ENCODE data around the gene HIVEP3.

HIVEP3 gene

DNA sequence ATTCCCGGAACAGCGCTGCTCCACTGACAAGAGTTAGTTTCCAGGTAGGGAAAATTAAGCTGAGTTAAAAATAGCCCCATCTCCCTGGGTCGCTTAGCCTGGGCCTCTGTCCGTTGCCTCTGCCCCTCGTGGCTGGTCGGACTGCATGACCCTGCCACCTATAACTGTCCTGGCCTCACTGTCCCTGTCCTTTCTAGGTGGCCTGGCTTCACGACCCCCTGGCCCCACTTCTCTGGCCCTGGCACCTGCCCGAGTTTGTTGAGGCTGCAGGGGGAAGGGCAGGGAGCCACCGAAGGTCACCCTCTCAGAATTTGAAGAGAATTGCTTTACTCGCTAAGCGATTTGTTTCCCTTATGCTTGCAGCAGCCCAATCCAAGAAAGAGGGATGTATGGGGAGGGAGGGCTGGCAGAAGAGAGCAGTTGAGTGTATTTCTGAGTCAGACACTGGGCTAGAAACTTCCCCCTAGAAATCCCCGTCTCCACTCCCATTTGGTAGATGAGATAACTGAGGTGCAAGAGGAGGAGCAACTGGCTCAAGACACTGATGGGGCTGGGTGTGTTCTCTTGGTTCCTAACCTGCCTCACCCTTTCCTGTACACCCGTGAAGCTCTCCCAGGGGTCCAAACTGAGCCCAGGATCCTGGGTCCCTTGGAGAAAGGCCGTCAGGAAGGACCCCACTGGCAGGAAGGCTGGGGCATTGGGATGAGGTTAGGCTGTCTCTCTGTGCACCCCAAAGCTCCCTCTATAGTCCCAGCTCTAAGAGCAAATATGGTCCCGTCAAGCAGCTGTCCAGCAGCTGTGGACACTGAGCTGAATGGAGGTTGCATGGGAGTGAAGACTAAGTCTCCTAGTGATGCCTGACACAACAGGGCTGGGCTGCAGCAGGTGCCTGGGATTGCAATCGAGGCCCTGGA is 431.3 kb downstream of the HIVEP3 start:
- H3K4me3 Mint-ChIP-seq: no peak overlapping the region
- peaks cover 14 to 21% of the 10 kb centered on the region in 2 donors for H3K4me1 Mint-ChIP-seq
- DNase-seq (no peak), ATAC-seq (replicated peaks) (peak; percentile 49 to 60)
- peaks cover 33 to 49% of the 10 kb centered on the region in 2 donors for H3K27me3 Mint-ChIP-seq
- no peaks in the 10 kb centered on the region for H3K36me3 Mint-ChIP-seq
- H3K27ac Mint-ChIP-seq: no peak overlapping the region
- H3K9me3 Mint-ChIP-seq: peaks cover 3 to 8% of the 10 kb centered on the region in 2 donors

DNA sequence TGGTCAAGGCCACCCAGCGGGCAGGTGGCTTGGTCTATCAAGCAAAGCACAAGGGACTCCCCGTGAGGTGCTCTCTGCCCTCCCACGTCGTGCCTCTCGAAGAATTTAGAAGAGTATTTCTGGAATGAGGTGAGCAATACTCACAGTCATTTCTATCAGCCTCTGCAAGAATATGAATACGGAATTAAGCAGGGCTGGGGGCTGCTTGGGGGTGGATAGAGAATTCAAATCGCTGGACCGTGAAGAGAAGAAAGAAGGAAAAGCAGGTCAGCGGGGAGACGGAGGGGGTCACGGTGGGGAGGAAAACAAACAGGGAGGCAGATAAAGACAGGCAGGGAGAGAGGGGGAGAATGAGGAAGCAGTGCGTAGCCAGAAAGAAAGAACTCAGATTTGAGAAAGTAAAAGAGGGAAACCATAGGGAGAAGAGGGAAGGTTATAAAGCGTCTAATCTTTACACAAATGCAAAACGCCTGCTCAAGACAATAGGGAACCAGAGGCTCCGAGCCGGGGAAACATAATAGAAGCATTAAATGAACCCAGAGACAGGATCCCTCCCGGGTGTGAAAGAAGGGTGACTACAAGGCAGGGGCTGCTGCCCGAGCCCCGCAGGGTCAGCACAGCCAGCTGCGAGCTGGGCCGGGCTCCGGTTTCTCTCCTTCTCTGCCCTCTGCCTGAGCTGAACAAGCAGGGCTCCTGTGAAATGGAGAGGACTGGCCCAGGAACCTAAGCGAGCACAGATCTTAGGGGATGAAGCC is 432.2 kb downstream of the HIVEP3 start:
- peaks cover 33 to 52% of the 10 kb centered on the region in 2 donors for H3K27me3 Mint-ChIP-seq
- peak; percentile 58 to 76 for ATAC-seq (replicated peaks)

DNA sequence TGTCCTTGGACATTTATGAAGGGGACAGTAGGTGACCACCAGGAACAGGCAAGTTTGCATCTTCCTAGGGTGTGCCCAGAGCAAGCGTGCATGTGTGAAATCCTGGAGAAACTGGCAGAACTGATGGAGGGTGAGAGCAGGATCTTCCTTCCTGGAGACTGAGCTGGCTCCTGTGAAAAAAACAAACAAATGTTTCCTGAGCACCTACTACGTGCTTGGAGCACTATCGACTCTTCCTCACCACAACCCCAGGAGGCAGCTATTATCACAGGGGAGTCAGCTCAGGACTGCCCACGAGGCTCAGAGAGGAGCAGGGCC is 432.7 kb downstream of the HIVEP3 start:
- peak overlapping the region; percentile 62 for H3K27ac Mint-ChIP-seq
- no peak for ATAC-seq (replicated peaks)

More for the DNA sequence above, 432.2 kb downstream of the HIVEP3 start:
- no peak for DNase-seq
- peaks cover 14 to 21% of the 10 kb centered on the region in 2 donors for H3K4me1 Mint-ChIP-seq
- H3K4me3 Mint-ChIP-seq: peak overlapping the region in 1 of 2 donors; percentile 30
- H3K9me3 Mint-ChIP-seq: peaks cover 3 to 8% of the 10 kb centered on the region in 2 donors
- H3K27ac Mint-ChIP-seq: peak overlapping the region; percentile 62
- no peaks in the 10 kb centered on the region for H3K36me3 Mint-ChIP-seq

GRCh38 chr1:41485605-41486004 is 433.1 kb downstream of the HIVEP3 start:
- no peak for DNase-seq

More for the DNA sequence above, 432.7 kb downstream of the HIVEP3 start:
- no peak for DNase-seq
- Mint-ChIP-seq H3K36me3 (no peaks in the 10 kb centered on the region), H3K9me3 (peaks cover 3 to 8% of the 10 kb centered on the region in 2 donors), H3K4me3 (peak overlapping the region in 1 of 2 donors; percentile 30), H3K4me1 (peaks cover 14 to 21% of the 10 kb centered on the region in 2 donors), H3K27me3 (peaks cover 33 to 52% of the 10 kb centered on the region in 2 donors)

DNA sequence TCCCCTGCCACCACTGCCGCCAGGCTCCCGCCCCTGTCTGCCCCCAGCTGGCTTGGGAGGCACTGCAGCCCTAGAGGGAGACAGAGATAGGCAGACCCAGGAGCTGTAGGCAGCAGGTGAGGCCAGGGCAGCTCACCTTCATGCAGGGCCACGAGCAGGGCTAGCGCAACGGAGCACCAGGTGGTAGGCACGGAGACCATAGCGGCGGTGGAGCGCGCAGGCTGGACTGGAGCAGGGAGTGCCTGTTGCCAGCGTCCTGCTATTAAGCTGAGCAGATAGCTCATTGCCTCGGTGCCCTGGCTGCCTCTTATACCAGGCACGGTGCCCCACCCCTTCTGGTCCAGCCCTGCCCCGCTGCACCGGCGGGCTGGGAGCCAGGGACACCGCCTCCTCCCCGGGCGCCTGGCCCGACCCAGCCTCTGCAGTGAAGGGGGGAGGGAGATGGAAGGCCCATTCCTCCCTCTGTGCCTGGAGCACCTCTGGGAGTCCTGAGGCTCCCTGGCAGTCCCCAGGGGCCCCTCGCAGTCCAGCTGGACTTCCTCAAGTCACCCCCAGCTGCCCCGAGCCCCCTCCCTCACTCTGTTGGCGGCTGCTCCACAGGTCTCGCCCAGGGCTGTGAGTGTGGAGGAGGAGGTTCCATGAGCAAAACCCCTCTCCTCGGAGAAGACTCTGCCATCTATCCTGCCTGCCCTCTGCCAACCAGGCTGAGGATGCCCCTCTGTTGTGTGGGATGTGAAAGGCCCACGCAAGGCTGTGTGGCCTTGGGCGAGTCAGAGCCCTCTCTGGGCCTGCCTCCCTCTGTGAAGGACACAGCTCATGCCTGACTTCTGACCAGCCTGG is 434.1 kb downstream of the HIVEP3 start, which contains the start of gene EDN2:
EDN2 (minus strand) TSS at position 282 of the 840 bp plus-strand sequence; CDS start at position 200, 82 bp downstream.
- peak; percentile 35 to 44 for ATAC-seq (replicated peaks)
- DNase-seq: no peak
- Mint-ChIP-seq H3K36me3 (no peaks in the 10 kb centered on the region), H3K4me1 (peaks cover 14 to 21% of the 10 kb centered on the region in 2 donors), H3K27ac (no peak within 1 kb of the TSS), H3K27me3 (peaks cover 31 to 56% of the 10 kb centered on the region in 2 donors), H3K9me3 (peaks cover 0 to 4% of the 10 kb centered on the region in 2 donors), H3K4me3 (no peak within 1 kb of the TSS)

More at GRCh38 chr1:41485605-41486004, 433.1 kb downstream of the HIVEP3 start:
- H3K9me3 Mint-ChIP-seq: peaks cover 3 to 8% of the 10 kb centered on the region in 2 donors
- no peaks in the 10 kb centered on the region for H3K36me3 Mint-ChIP-seq
- no peak for ATAC-seq (replicated peaks)
- no peak overlapping the region for H3K27ac Mint-ChIP-seq
- H3K27me3 Mint-ChIP-seq: peaks cover 33 to 52% of the 10 kb centered on the region in 2 donors
- H3K4me1 Mint-ChIP-seq: peaks cover 14 to 21% of the 10 kb centered on the region in 2 donors
- H3K4me3 Mint-ChIP-seq: no peak overlapping the region

DNA sequence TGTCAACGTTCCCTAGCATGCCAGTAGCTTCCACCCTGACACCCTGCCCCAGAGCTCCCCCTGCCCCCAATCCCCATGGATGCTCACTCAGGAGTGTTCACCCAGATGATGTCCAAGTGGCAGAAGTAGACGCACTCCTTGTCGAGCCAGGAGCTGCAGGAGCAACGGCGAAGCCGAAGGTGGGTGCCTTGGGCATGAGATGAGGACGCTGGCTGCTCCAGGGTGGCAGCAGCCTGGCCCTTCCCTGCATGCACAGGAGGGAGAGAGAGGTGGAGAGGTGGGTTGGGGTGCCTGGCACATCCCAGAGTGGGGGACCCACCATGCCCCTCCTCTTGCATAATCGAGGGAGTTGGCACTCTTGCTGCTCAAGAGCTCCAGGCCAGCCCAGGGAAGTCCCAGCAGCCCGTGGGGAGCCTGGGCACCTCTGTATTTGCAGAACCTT is 434.7 kb downstream of the HIVEP3 start:
- H3K27me3 Mint-ChIP-seq: peaks cover 31 to 56% of the 10 kb centered on the region in 2 donors
- no peaks in the 10 kb centered on the region for H3K36me3 Mint-ChIP-seq
- H3K4me3 Mint-ChIP-seq: no peak overlapping the region
- ATAC-seq (replicated peaks) (no peak), DNase-seq (no peak)
- no peaks in the 10 kb centered on the region for H3K9me3 Mint-ChIP-seq
- peaks cover 14 to 21% of the 10 kb centered on the region in 2 donors for H3K4me1 Mint-ChIP-seq
- H3K27ac Mint-ChIP-seq: no peak overlapping the region

DNA sequence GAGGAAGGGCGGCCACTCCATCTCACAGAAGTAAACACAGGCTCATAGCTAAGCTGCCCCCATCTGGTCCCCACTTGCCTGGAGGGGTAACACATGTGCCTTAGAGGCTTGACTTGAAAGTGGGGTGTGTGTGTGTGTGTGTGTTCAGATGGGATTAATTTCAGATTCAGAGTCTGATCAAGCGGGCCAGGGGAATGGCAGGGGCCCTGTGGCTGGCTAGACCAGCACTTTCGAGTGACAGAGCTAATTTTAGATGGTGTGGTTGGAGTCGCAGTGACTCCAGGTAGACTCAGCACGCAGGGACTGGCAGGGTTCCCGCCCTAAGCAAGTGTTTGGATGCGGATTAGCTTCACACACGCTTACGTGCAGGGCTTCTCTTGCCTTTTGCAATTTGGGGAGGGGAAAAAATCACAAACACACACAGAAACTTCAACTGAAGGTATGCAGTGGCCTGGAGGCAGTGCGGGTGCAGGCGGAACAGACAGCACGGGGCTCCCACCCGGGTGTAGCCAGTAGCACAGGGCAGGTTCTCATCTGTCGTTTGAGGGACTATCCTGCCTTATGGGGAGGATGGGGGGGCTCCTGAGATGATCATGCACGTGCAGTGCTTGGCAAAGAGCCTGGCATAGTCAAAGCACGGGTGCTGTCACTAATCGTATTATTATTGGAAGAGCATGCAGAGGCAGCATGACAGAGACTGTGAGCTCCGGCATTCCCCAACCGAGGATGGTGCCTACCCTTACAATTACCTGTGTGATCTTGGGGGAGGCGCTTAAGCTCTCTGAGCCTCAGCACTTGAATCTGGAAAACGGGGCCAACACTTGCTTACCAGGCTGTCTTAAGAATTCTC is 435.5 kb downstream of the HIVEP3 start:
- Mint-ChIP-seq H3K4me1 (peaks cover 14 to 21% of the 10 kb centered on the region in 2 donors), H3K27me3 (peaks cover 26 to 56% of the 10 kb centered on the region in 2 donors), H3K4me3 (no peak overlapping the region), H3K27ac (no peak overlapping the region), H3K36me3 (no peaks in the 10 kb centered on the region), H3K9me3 (no peaks in the 10 kb centered on the region)
- no peak for ATAC-seq (replicated peaks)
- DNase-seq: no peak

GRCh38 chr1:41482001-41482765 is 436.5 kb downstream of the HIVEP3 start:
- Mint-ChIP-seq H3K27ac (peak overlapping the region; percentile 9), H3K36me3 (no peaks in the 10 kb centered on the region), H3K9me3 (no peaks in the 10 kb centered on the region), H3K4me1 (peaks cover 12 to 15% of the 10 kb centered on the region in 2 donors), H3K27me3 (peaks cover 24 to 46% of the 10 kb centered on the region in 2 donors), H3K4me3 (no peak overlapping the region)
- no peak for DNase-seq
- no peak for ATAC-seq (replicated peaks)

DNA sequence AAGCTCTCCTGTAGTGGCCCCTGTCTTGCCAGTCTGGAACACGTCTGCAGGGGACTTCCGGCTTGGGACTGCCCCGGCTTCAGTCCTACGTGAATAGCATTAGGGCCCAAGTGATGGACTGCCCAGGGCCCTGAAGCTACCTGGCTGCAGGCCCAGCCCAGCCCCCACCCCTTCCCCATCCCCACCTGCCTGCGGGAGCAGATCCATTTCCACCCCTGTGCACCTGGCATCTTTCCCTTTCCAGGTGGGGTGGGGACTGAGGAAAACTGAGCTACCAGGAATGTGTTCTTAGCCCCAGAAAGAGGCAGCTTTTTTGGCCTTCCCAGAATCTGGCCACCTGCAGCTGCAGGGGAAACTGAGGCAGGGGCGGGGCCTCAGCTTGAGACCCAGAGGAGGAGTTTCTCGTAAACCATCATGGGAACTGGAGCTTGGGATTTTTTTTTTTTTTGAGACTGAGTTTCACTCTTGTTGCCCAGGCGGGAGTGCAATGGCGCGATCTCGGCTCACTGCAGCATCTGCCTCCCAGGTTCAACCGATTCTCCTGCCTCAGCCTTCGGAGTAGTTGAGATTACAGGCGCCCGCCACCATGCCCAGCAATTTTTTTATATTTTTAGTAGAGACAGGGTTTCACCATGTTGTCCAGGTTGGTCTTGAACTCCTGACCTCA is 437.5 kb downstream of the HIVEP3 start:
- no peak overlapping the region for H3K27ac Mint-ChIP-seq
- H3K9me3 Mint-ChIP-seq: no peaks in the 10 kb centered on the region
- no peak overlapping the region for H3K4me3 Mint-ChIP-seq
- peaks cover 19 to 36% of the 10 kb centered on the region in 2 donors for H3K27me3 Mint-ChIP-seq
- H3K4me1 Mint-ChIP-seq: peaks cover 6% of the 10 kb centered on the region in 2 donors
- H3K36me3 Mint-ChIP-seq: no peaks in the 10 kb centered on the region
- ATAC-seq (replicated peaks) (no peak), DNase-seq (no peak)

- no peaks in the 10 kb centered on the region for H3K36me3 Mint-ChIP-seq
- no peaks in the 10 kb centered on the region for H3K4me1 Mint-ChIP-seq
- no peak overlapping the region for H3K4me3 Mint-ChIP-seq
Observed at GRCh38 chr1:41480204-41481108, 438.3 kb downstream of the HIVEP3 start.

DNA sequence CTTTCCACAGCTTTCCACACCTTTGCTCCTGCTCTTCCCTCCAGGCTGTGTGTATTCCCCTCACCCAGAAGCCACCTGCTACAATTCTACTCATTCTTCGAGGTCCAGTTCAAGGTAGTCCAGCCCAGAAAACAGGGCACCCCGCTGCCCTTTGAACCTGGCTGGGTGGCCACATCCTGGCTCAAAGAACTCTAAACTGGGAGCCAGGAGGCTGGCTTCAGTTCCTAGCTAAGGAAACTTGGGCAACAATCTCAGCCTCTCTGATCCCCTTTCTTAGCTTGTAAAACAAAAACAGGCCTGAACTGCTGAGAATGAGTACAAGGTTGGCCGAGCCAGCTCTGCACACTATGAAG is 438.9 kb downstream of the HIVEP3 start:
- Mint-ChIP-seq H3K36me3 (no peaks in the 10 kb centered on the region), H3K27me3 (peaks cover 14 to 31% of the 10 kb centered on the region in 2 donors), H3K9me3 (no peaks in the 10 kb centered on the region), H3K4me1 (no peaks in the 10 kb centered on the region), H3K27ac (no peak overlapping the region), H3K4me3 (no peak overlapping the region)
- DNase-seq: no peak
- no peak for ATAC-seq (replicated peaks)

More at GRCh38 chr1:41480204-41481108, 438.3 kb downstream of the HIVEP3 start:
- DNase-seq: no peak
- no peak overlapping the region for H3K27ac Mint-ChIP-seq
- no peaks in the 10 kb centered on the region for H3K9me3 Mint-ChIP-seq
- no peak for ATAC-seq (replicated peaks)
- H3K27me3 Mint-ChIP-seq: peaks cover 14 to 31% of the 10 kb centered on the region in 2 donors

Data from stimulated activated naive B cell treated with anti-CD40 and anti-IgM and Interleukin-4, amounts not matched to agents 10 μg/mL and 1 μg/mL and 100 μg/mL, for 72 hours (primary cell).